Inferior parietal cortex (tissue), 1 donor: Measurements from ENCODE around the gene EVI2B.
"Not testable (repeated sequence)": the region's sequence is repeated elsewhere in the genome, so short reads cannot be mapped to it uniquely, and the experiment has no call there.

Experiments used
- DNase-seq: peaks from one replicate; pipeline ENCODE4 v3.0.0-alpha.2; 2016; ENCODE audit errors: extremely low spot score

The EVI2B gene, protein sequence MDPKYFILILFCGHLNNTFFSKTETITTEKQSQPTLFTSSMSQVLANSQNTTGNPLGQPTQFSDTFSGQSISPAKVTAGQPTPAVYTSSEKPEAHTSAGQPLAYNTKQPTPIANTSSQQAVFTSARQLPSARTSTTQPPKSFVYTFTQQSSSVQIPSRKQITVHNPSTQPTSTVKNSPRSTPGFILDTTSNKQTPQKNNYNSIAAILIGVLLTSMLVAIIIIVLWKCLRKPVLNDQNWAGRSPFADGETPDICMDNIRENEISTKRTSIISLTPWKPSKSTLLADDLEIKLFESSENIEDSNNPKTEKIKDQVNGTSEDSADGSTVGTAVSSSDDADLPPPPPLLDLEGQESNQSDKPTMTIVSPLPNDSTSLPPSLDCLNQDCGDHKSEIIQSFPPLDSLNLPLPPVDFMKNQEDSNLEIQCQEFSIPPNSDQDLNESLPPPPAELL

GRCh38 chr17:31313982-31314781 lies at the start of gene EVI2B:
EVI2B (minus strand) TSS chr17:31314054; CDS start chr17:31305609, 8,445 bp downstream.
- DNase-seq, result no peak

GRCh38 chr17:31357839-31358394 lies 44.1 kb upstream of the EVI2B start:
- DNase-seq, result no peak

GRCh38 chr17:31357091-31357490 lies 43.2 kb upstream of the EVI2B start:
- no peak for DNase-seq

DNA sequence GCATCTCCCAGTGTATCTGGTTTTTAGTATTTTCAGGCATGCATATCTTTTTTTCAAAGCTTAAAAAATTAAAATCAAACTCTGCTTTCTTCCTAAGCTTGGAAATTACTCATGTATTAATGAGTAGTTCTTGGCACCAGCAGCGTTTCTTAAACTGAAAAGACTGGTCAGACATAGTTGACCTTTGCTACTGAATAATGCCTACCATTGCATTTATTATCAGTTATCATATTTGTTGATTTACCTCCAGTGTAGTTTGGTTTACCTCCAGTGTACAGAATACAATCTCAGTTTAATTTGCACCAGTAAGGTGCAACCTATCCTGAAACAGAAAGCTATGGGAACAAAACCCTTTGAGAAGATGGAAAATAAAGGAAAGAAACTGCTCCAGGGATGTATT lies 42.1 kb upstream of the EVI2B start:
- DNase-seq, result no peak

DNA sequence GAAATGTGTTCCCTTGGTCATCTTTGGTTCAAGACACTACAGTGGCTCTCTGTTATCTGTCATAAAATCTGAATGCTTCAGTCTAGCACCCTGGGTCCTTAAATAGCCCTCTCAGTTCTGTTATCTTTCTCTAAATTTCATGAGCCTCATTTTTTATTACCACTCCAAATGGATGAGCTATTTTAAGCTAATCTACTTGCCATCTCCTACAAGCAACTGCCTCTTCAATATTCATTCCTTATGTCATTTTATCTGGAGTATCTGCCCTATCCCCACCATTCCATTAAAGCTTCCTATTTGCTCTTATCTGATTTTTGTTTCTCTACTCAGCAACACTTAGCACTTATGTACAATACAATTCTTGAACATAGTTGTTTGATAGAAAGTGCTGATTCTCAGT lies 35.6 kb upstream of the EVI2B start:
- no peak for DNase-seq

GRCh38 chr17:31345191-31345747 lies 31.4 kb upstream of the EVI2B start:
- not testable (repeated sequence) for DNase-seq

- peak; percentile 56 for DNase-seq
Observed at GRCh38 chr17:31339906-31340661, 26.2 kb upstream of the EVI2B start.

DNA sequence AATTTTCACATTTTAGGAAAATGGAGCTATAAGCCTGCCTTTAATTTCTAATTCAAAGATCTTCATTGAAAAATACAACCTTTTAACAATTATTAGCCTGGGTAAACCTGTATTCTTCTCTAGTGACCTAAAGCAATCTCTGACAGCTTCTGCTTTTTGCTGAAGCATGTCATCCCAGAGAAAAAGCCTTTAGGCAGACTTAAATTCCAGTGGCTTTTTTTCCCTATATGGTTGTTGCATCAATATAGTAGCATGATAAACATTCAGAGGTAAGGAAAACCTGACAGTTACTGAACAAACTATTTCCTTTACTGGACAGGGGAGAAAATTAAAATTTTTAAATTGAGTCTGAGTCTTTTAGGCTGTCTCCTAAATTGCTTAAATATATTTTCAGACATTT lies 15.4 kb upstream of the EVI2B start:
- no peak for DNase-seq

- no peak for DNase-seq
Observed at GRCh38 chr17:31328160-31328535, 14.3 kb upstream of the EVI2B start.

GRCh38 chr17:31327534-31328159 lies 13.8 kb upstream of the EVI2B start:
- no peak for DNase-seq

DNA sequence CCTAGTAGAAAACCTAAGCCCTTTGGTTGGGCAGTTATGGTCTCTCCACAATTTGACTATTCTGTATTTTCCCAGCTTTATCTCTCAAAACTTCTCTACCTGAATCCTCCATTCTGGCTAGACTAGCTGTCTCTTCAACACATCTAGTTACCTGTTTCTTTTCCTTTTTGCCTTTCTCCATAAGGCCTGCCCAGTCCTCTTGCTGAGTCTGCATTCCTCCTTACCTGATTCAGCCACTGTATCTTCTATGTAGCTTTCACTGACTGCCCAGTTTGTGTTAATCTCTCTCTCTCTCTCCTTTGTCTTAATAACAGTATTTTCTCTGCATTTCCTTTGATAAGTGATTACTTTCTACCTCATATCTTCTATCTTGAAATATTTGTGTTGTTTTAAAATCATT lies 9.7 kb upstream of the EVI2B start:
- DNase-seq, result no peak

DNA sequence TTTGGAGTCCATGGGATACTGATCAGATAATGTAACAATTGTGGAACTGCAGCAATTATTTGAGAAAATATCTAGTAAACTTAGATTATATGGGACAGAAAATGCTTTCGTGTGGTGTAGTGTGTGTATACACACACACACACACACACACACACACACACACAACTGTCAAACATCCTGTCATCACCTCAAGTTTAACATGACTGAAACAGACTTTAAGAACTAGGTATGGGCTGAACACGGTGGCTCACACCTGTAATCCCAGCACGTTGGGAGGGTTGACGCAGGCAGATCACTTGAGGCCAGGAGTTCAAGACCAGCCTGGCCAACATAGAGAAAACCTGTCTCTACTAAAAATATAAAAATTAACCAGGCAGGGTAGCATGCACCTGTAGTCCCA lies 8.1 kb upstream of the EVI2B start:
- no peak for DNase-seq

DNA sequence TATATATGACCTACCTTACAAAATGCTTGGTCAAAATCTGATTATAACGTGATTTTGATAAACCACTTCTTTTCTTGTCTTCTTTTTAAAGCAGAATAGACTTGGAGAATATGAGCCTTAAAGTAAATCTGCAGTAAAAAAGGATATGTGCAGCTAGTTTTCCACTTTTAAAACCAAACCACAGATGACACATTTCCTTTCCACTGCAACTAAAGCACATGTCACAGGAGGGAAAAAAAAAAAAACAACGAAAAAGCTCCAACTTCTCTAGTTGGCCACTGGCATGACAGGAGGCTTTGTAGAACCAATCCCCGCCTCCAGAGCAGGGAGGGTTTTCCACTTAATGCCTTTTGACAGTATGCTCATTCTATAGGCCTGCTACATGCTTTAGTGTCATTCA lies 7.6 kb upstream of the EVI2B start, which contains the start of gene EVI2A:
EVI2A (minus strand) TSS at position 142 of the 400 bp plus-strand sequence. CDS start 2,609 bp downstream, outside the sequence.
- DNase-seq, result peak; percentile 85

GRCh38 chr17:31320791-31321190 lies 6.9 kb upstream of the EVI2B start:
- peak; percentile 60 for DNase-seq

DNA sequence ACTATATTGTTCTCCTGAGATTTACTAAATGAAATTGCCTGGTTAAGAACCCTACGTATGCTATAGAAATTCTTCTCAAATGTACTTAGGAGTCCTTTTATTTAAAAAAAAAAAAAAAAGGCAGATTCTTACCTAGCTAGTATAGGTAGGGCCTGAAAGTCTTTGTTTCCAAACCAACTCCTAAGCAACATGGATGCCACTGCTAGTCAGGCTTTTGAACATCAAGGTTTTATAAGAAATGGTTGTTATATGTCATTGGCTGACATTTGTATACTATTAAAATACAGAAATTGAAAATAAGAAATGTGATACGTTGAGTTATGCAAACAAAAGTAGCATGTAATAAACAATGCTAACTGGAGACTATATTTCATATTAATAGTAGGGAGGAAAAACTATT lies 6.4 kb upstream of the EVI2B start:
- no peak for DNase-seq

- DNase-seq, result no peak
Observed at GRCh38 chr17:31318851-31319661, 5.2 kb upstream of the EVI2B start.

DNA sequence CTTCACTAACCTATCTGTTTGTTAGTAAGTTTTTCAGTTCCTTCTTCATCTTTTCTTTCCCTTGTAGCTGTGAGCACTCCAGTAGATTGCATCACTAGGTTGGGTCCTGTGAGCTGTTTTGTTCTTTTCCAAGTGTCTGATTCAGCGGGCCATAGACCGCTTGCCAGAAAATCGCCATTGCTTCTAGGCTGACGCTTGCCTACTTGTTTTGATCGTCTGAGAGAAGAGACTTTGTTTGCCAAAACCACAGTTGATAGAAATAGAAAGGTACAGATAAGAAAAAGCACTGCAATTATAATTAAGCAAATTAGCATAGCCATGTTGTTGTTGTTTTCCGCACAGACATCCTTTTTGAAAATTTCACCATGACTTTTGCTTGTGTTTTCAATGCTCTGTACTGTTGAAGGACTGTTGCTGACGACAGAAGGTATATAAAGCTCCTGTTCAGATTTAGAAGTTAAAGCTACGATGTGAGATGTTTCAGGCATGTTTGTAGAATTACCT lies 4.5 kb upstream of the EVI2B start:
- peak; percentile 87 for DNase-seq

GRCh38 chr17:31314782-31315100 lies 887 bp upstream of the EVI2B start:
- no peak for DNase-seq

GRCh38 chr17:31312223-31312622 lies 1.6 kb downstream of the EVI2B start:
- DNase-seq, result not testable (repeated sequence)

DNA sequence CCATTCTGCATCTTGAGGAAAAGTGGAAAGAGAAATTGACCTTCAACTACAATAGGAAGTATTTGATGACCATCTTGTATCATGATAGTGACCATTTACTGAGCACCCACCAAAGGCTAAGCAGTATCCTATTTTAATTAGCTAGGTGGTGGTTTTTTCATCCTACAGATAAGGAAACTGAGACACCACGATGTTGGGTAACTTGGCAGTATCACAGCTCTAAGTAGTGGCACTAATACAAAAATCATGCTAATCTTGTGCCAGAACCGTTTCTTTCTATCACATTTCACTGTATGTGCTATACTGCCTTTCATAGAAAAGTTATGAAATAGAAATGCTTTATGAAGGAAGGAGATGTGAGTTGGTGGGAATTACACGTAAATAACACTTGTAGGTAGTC lies 2.3 kb downstream of the EVI2B start:
- no peak for DNase-seq
